Activated naive CD4-positive, alpha-beta T cell treated with anti-CD3 and anti-CD28 coated beads, Interleukin-2, amount 50 U/mL, for 24 hours (primary cell): Measurements from ENCODE around the gene ARHGAP10.
"Not testable (repeated sequence)": the region's sequence is repeated elsewhere in the genome, so short reads cannot be mapped to it uniquely, and the experiment has no call there.

Experiments
- H3K27ac Mint-ChIP-seq: one replicate; pipeline ENCODE4 v1.8.0; 2021; ENCODE audit warnings: mild to moderate bottlenecking, mixed read lengths
- H3K27me3 Mint-ChIP-seq: one replicate; pipeline ENCODE4 v1.8.0; 2021; ENCODE audit warnings: mixed read lengths
- H3K36me3 Mint-ChIP-seq: one replicate; pipeline ENCODE4 v1.8.0; 2021; ENCODE audit warnings: mixed read lengths
- H3K4me1 Mint-ChIP-seq: one replicate; pipeline ENCODE4 v1.8.0; 2021; ENCODE audit warnings: mixed read lengths
- H3K4me3 Mint-ChIP-seq: one replicate; pipeline ENCODE4 v1.8.0; 2021; ENCODE audit warnings: mild to moderate bottlenecking, mixed read lengths
- H3K9me3 Mint-ChIP-seq: one replicate; pipeline ENCODE4 v1.8.0; 2021; ENCODE audit warnings: mixed read lengths

ARHGAP10 gene

GRCh38 chr4:147987252-147987651 is 255.4 kb downstream of the ARHGAP10 start:
- Mint-ChIP-seq H3K4me1 (no peaks in the 10 kb centered on the region), H3K36me3 (peaks cover 2% of the 10 kb centered on the region), H3K4me3 (no peak overlapping the region), H3K9me3 (no peaks in the 10 kb centered on the region), H3K27ac (no peak overlapping the region), H3K27me3 (peaks cover 2% of the 10 kb centered on the region)

GRCh38 chr4:147991543-147992283 is 259.8 kb downstream of the ARHGAP10 start:
- no peaks in the 10 kb centered on the region for H3K36me3 Mint-ChIP-seq
- H3K27me3 Mint-ChIP-seq, result no peaks in the 10 kb centered on the region
- H3K27ac Mint-ChIP-seq, result no peak overlapping the region
- H3K9me3 Mint-ChIP-seq, result no peaks in the 10 kb centered on the region
- no peak overlapping the region for H3K4me3 Mint-ChIP-seq
- no peaks in the 10 kb centered on the region for H3K4me1 Mint-ChIP-seq

GRCh38 chr4:147994076-147994475 is 262.2 kb downstream of the ARHGAP10 start:
- H3K4me1 Mint-ChIP-seq, result no peaks in the 10 kb centered on the region
- no peak overlapping the region for H3K27ac Mint-ChIP-seq
- no peaks in the 10 kb centered on the region for H3K36me3 Mint-ChIP-seq
- H3K9me3 Mint-ChIP-seq, result no peaks in the 10 kb centered on the region
- H3K27me3 Mint-ChIP-seq, result no peaks in the 10 kb centered on the region
- H3K4me3 Mint-ChIP-seq, result no peak overlapping the region

GRCh38 chr4:147994491-147995385 is 262.9 kb downstream of the ARHGAP10 start:
- Mint-ChIP-seq H3K4me3 (no peak overlapping the region), H3K27me3 (no peaks in the 10 kb centered on the region), H3K9me3 (no peaks in the 10 kb centered on the region), H3K27ac (no peak overlapping the region), H3K4me1 (no peaks in the 10 kb centered on the region), H3K36me3 (no peaks in the 10 kb centered on the region)

GRCh38 chr4:147996859-147997258 is 265.0 kb downstream of the ARHGAP10 start:
- H3K4me3 Mint-ChIP-seq, result no peak overlapping the region
- H3K36me3 Mint-ChIP-seq, result no peaks in the 10 kb centered on the region
- H3K27me3 Mint-ChIP-seq, result no peaks in the 10 kb centered on the region
- no peaks in the 10 kb centered on the region for H3K4me1 Mint-ChIP-seq
- no peak overlapping the region for H3K27ac Mint-ChIP-seq
- no peaks in the 10 kb centered on the region for H3K9me3 Mint-ChIP-seq

- H3K27ac Mint-ChIP-seq, H3K9me3 Mint-ChIP-seq, H3K4me1 Mint-ChIP-seq, H3K36me3 Mint-ChIP-seq, H3K27me3 Mint-ChIP-seq, H3K4me3 Mint-ChIP-seq: not testable (repeated sequence)
Observed at GRCh38 chr4:148000038-148000437, 268.1 kb downstream of the ARHGAP10 start.

- H3K4me3 Mint-ChIP-seq, result no peak overlapping the region
- H3K9me3 Mint-ChIP-seq, result no peaks in the 10 kb centered on the region
- H3K27me3 Mint-ChIP-seq, result no peaks in the 10 kb centered on the region
- H3K36me3 Mint-ChIP-seq, result no peaks in the 10 kb centered on the region
- H3K4me1 Mint-ChIP-seq, result peaks cover 8% of the 10 kb centered on the region
- H3K27ac Mint-ChIP-seq, result no peak overlapping the region
Observed at GRCh38 chr4:148004228-148004857, 272.5 kb downstream of the ARHGAP10 start.

- Mint-ChIP-seq H3K9me3 (peaks cover 4% of the 10 kb centered on the region), H3K27ac (no peak overlapping the region), H3K36me3 (no peaks in the 10 kb centered on the region), H3K4me3 (no peak overlapping the region), H3K27me3 (no peaks in the 10 kb centered on the region), H3K4me1 (peaks cover 8% of the 10 kb centered on the region)
Observed at GRCh38 chr4:148006001-148006400, 274.1 kb downstream of the ARHGAP10 start.

GRCh38 chr4:148007314-148007760 is 275.4 kb downstream of the ARHGAP10 start:
- no peaks in the 10 kb centered on the region for H3K36me3 Mint-ChIP-seq
- peaks cover 8% of the 10 kb centered on the region for H3K4me1 Mint-ChIP-seq
- H3K9me3 Mint-ChIP-seq, result peaks cover 6% of the 10 kb centered on the region
- no peak overlapping the region for H3K27ac Mint-ChIP-seq
- no peak overlapping the region for H3K4me3 Mint-ChIP-seq
- no peaks in the 10 kb centered on the region for H3K27me3 Mint-ChIP-seq

- Mint-ChIP-seq H3K27me3 (no peaks in the 10 kb centered on the region), H3K36me3 (no peaks in the 10 kb centered on the region), H3K9me3 (peaks cover 6% of the 10 kb centered on the region), H3K27ac (no peak overlapping the region), H3K4me3 (no peak overlapping the region), H3K4me1 (peaks cover 8% of the 10 kb centered on the region)
Observed at GRCh38 chr4:148007792-148008191, 275.9 kb downstream of the ARHGAP10 start.

GRCh38 chr4:148015058-148015457 is 283.2 kb downstream of the ARHGAP10 start:
- H3K4me3 Mint-ChIP-seq, result no peak overlapping the region
- no peak overlapping the region for H3K27ac Mint-ChIP-seq
- peaks cover 6% of the 10 kb centered on the region for H3K9me3 Mint-ChIP-seq
- peaks cover 1% of the 10 kb centered on the region for H3K36me3 Mint-ChIP-seq
- no peaks in the 10 kb centered on the region for H3K4me1 Mint-ChIP-seq
- no peaks in the 10 kb centered on the region for H3K27me3 Mint-ChIP-seq

- Mint-ChIP-seq H3K36me3 (peaks cover 1% of the 10 kb centered on the region), H3K9me3 (peaks cover 6% of the 10 kb centered on the region), H3K27ac (no peak overlapping the region), H3K4me1 (no peaks in the 10 kb centered on the region), H3K27me3 (no peaks in the 10 kb centered on the region), H3K4me3 (no peak overlapping the region)
Observed at GRCh38 chr4:148015468-148015867, 283.6 kb downstream of the ARHGAP10 start.

- Mint-ChIP-seq H3K9me3 (peaks cover under 1% of the 10 kb centered on the region), H3K4me1 (no peaks in the 10 kb centered on the region), H3K27ac (no peak overlapping the region), H3K36me3 (peaks cover 1% of the 10 kb centered on the region), H3K27me3 (no peaks in the 10 kb centered on the region), H3K4me3 (no peak overlapping the region)
Observed at GRCh38 chr4:148016063-148016637, 284.3 kb downstream of the ARHGAP10 start.

GRCh38 chr4:148017801-148018200 is 285.9 kb downstream of the ARHGAP10 start:
- Mint-ChIP-seq H3K27me3 (no peaks in the 10 kb centered on the region), H3K4me1 (peaks cover 5% of the 10 kb centered on the region), H3K27ac (peak overlapping the region; percentile 12), H3K36me3 (peaks cover 1% of the 10 kb centered on the region), H3K4me3 (no peak overlapping the region), H3K9me3 (no peaks in the 10 kb centered on the region)

- H3K9me3 Mint-ChIP-seq, result no peaks in the 10 kb centered on the region
Observed at GRCh38 chr4:148021686-148022085, 289.8 kb downstream of the ARHGAP10 start.

More at GRCh38 chr4:148021686-148022085, 289.8 kb downstream of the ARHGAP10 start:
- H3K27ac Mint-ChIP-seq, result no peak overlapping the region
- H3K36me3 Mint-ChIP-seq, result no peaks in the 10 kb centered on the region
- H3K4me3 Mint-ChIP-seq, result no peak overlapping the region
- no peaks in the 10 kb centered on the region for H3K27me3 Mint-ChIP-seq
- peaks cover 5% of the 10 kb centered on the region for H3K4me1 Mint-ChIP-seq
